Right kidney (tissue), 9 donors: ENCODE results near the gene ETS2.

Source experiments
- DNase-seq: peaks from one replicate; pipeline ENCODE4 v3.0.0-alpha.2; 2016
- long read RNA-seq, 8 donors: transcript quantifications; one replicate each; lab custom pipeline, GENCODE V29; 2026

Gene ETS2
- long read RNA-seq, donor 1, transcript ETS2-202 (10 exons, 3,766 nt), result major isoform, 8 of 14 reads
- long read RNA-seq, donor 1, partial matches to known transcripts, result 6 of 14 reads
- long read RNA-seq, donor 1, other reads (novel, unspliced or antisense), result 0 of 14 reads
- long read RNA-seq, donor 2, partial matches to known transcripts, result 10 of 12 reads
- long read RNA-seq, donor 2, other reads (novel, unspliced or antisense), result 0 of 12 reads
- long read RNA-seq, donor 3, transcript ETS2-202 (10 exons, 3,766 nt), result major isoform, 5 of 25 reads
- long read RNA-seq, donor 3, partial matches to known transcripts, result 20 of 25 reads
- long read RNA-seq, donor 3, other reads (novel, unspliced or antisense), result 0 of 25 reads
- long read RNA-seq, donor 4, transcript ETS2-202 (10 exons, 3,766 nt), result major isoform, 10 of 16 reads
- long read RNA-seq, donor 4, partial matches to known transcripts, result 6 of 16 reads
- long read RNA-seq, donor 4, other reads (novel, unspliced or antisense), result 0 of 16 reads
- long read RNA-seq, donor 5, partial matches to known transcripts, result 7 of 11 reads
- long read RNA-seq, donor 5, other reads (novel, unspliced or antisense), result 0 of 11 reads
- long read RNA-seq, donor 6, transcript ETS2-202 (10 exons, 3,766 nt), result major isoform, 10 of 22 reads
- long read RNA-seq, donor 6, partial matches to known transcripts, result 12 of 22 reads
- long read RNA-seq, donor 6, other reads (novel, unspliced or antisense), result 0 of 22 reads
- long read RNA-seq, donor 7, transcript ETS2-202 (10 exons, 3,766 nt), result major isoform, 11 of 48 reads
- long read RNA-seq, donor 7, partial matches to known transcripts, result 37 of 48 reads
- long read RNA-seq, donor 7, other reads (novel, unspliced or antisense), result 0 of 48 reads
- long read RNA-seq, donor 8, transcript ETS2-202 (10 exons, 3,766 nt), result major isoform, 9 of 9 reads
- long read RNA-seq, donor 8, partial matches to known transcripts, result 0 of 9 reads
- long read RNA-seq, donor 8, other reads (novel, unspliced or antisense), result 0 of 9 reads

DNA sequence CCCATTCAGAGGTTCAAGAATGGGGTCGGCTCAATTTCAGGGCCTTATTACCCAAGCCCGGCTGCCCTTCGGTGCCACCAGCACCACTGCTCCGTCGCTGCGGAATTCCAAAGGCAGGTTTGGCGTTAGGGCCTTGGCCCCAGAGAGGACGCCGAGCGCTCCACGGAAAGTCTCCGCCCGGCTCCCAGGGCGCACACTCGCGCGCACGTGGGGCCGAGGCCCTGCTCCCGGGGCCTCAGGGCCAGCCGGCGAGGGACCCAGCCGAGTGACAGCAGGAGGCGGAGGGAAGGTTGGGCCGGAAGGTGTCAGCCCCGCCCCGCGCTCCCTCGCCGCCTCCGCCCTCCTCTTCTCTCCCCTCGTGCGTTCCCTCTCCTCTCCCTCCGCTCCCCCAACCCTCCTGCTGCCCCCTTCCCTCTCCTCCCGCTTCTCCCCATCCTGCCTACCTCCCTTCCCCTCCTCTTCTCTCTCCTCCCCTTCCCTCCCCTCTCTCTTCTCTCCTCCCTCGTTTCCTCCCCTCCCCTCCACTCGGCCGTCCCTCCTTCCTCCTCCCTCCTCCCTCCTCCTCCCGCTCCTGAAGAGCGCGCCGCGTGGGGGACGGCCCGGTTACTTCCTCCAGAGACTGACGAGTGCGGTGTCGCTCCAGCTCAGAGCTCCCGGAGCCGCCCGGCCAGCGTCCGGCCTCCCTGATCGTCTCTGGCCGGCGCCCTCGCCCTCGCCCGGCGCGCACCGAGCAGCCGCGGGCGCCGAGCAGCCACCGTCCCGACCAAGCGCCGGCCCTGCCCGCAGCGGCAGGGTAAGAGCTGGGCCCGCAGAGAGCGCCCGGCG is at the start of gene ETS2:
Gene ETS2, plus strand, starts transcription at position 602 of the 825 bp plus-strand sequence. CDS start 4,106 bp downstream, outside the sequence.
- peak; percentile 88 for DNase-seq

DNA sequence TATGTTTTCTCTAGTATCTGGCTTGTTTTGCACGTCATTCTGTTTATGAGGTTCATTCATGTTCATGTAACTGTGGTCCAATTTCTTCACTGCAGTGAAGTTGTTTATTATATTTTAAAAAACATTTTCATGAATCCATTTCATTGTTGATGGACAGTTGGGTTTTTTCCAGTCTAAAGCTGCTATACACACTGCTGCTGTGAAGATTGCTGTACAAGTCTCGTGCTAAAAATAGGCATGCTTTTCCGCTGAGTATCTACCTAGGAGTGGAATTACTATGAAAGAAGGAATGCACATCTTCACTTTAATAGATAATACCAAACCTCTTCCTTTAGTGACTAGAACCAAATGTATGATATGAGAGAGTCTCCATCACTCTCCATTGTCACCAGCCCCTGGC is 49.0 kb upstream of the ETS2 start:
- no peak for DNase-seq

DNA sequence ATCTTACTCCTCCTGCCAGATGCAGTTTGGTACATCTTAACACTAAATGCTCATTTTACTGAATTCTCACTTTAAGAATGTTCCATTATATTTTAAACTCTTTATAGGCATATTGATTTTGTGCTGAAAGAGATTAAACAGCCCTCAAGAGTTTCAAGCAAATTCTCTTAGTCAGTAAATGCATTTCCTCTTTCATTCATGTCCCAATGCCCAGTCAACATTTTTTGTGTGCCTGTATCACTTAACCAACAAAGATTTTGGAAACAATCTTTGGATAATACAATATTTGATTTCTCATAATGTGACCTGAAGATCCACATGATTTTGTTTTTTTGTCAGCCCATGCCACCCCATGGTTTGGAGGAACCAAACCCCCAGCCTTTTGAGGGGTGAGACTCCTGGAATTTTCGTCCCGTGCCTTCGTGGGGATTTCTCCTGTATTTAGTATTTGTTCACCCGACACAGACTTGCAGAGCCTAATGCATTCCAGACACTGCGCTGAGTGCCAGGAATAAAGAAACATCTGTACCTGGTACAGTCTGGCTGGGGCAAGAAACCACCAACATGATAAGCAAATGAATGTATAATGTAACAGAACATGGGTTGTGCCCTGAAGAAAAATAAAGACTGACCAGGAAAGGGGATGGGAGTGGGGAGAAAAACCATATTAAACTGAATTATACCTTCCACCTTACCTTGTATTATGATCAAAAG is 47.1 kb upstream of the ETS2 start:
- DNase-seq, result no peak

DNA sequence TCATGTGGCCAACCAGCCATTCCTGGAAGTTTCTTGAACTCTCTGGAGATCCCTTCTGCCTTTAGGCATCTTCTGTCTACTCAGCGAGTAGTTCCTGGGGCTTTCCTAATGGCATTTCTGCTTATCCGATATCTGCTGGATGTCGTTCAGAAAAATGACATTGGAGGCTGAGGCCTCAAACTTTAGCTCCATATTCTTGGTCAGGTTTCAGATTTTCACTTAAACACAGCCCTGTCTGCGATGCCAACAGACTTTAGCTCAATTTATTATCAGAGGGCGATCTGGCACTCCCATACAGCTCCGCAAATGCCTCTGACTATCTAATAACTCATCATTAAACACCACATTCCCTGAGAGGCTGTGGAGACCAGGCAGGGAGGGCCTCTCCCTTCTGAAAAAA is 46.3 kb upstream of the ETS2 start:
- no peak for DNase-seq

DNA sequence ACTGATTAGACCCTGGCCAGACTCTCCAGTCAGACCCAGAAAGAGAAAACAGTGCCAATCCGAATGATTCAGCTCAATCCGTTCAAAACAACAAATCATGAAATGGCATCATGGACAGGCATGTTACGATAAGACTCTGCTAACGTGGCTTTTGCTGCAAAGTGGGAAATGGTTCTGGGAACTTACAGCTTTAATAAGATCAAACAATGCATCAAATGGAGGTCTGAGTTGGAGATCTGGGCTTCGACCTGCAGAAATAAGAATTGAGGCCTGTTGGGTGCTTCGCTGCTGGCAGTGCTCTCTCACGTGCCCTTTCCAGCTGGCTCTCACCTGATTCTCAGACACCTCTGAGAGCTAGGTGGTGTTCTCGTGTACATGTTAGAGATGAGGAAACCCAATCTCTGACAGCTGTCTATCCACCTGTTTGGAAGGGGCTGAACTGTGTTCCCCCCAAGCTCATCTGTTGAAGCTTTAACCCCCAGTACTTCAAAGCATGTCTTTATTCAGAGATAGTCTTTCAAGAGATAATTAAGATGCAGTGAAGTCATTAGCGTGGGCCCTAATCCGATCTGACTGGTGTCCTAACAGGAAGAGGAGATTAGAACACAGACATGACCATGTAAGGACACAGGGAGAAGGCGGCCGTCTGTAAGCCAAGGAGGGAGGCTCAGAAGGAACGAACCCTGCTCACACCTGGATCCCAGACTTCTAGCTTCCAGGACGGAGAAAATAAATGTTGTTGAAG is 45.5 kb upstream of the ETS2 start:
- no peak for DNase-seq

DNA sequence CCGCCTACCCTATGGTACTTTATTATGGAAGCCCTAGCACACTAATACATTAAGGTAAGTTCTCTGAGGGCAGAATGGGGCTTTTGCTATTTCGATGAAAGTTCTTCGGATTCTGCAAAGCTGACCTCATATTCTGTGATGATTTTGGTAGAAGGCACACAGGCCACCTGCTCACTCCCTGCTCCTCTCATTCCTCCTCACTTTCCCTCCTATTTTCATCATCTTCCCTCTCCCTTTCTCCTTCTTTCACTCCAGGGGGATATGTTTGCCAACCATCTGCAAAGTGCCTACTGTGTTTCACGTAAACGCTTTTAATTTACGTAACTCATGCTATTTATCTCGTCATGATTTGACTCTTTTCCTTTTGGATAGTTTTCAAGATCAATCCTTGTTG is 45.0 kb upstream of the ETS2 start:
- DNase-seq, result no peak

DNA sequence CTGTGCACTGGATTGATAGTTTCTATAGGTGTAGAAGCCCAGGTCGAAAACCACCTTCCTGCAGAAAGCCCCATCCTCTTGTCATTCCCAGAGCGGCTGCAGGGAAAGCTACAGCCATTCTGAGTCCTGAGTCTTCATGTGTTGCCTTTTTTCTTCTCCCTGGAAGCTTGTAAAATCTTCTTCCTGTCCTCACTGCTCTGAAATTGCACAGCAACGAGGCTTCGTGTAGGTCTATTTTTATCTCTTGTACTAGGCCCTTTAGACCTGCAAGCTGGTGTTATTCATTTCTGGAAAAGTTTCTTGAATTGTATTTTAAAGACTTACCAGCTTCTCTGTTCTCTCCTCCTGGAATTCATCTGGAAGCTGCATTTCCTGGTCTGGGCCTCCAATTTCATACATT is 44.2 kb upstream of the ETS2 start:
- DNase-seq, result no peak

DNA sequence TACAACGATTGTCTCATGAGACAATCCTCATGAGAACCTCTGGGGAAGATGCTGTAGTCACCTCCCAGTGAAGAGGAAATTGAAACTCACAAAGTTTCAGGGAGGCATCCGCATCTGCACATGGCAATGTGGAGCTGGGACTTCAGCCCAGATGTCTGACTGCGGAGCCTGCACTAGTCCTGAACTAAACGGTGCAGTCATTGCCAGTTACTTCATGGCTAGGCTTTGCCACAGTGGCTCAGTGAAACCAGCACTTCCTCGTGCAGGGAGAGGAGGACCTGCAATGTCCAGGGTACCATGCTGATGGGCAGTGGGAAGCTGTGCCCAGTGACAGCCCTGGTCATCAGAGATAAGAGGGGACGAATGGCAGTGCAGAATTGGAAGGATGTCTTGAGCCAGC is 40.7 kb upstream of the ETS2 start:
- no peak for DNase-seq

DNA sequence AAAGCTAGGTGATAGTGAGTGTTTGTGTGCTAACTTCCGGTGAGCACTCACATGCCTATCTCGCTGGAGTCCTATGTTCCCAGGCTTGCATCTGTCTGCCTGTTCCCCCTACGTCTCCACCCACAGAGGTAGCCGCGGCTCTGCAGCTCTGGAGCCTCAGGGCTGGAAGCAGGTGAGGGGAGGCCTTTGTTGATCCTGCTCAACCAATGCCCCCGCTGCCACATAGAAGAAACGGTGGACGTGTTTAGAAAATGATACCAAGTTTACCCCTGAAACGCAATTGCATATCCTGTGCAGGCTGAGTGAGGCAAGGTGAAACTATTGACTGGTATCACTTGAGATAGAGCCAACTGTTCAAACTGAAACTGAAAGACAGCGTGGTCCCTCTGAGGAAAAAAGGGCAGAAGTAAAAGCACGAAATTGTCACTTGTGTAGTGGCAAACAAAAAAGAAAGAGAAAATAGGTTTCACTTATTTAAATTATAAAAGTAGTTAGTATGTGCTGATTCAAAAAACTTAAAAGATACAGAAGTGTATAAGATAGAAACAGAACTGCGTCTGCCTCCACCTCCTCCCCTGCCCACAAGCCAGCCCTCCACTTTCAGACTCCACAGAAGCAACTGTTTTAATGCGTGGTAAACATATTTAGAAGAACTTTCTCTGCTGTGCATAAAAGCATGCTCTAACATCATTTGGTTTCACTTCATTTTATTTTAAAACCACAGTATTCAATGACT is 38.6 kb upstream of the ETS2 start:
- DNase-seq, result no peak

DNA sequence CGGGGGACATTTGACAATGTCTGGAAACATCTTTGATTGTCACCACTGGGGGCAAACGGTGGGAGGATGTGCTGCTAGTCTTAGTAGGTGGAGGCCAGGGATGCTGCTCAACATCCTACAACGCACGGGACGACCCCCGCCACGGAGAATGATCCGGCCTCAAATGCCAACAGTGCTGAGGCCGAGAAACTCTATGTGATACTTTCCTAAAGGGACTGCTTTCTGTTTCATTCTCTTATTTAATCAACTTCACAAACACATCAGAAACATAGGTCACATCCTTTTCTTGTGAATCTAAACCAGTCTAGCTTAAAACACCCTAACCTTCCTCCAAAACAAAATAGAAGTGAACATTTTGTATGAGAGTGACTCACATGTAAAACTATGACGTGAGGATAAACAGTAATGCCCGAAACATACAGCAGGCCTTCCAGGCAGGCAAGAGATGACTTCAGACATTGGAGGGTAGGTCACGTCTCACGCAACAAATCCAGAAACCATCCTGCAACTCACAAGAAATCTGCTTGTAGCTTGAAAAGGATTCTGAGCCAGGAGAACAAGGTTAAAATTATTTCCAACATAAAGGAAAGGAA is 37.2 kb upstream of the ETS2 start:
- DNase-seq, result no peak

DNA sequence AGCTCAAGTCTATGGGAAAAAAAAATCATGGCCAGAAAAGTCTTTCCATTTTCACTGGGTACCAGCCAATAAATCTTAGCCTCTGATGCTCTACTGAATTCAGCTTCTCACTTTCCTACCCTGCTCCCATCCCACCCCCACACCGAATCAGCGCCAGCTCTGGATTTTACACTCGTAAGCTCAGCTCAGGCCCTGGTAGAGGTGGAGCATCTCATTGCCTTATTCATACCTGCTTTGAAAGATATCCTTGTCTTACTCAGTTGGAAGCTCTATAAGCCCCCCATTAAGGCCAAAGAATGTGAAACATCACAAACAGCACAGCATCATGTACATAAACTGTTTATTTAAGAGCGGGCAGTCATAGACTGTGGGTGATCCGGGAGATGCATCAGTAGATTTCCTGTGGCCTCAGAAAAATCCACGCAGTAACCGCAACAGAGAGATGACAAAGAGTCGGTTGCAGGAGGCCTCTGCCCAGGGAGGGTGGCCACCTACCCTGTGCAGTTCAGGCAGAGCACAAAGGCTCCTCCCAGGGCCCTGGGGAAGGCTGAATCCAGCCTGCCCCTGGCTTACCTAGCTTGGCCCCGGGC is 36.4 kb upstream of the ETS2 start:
- DNase-seq, result no peak

DNA sequence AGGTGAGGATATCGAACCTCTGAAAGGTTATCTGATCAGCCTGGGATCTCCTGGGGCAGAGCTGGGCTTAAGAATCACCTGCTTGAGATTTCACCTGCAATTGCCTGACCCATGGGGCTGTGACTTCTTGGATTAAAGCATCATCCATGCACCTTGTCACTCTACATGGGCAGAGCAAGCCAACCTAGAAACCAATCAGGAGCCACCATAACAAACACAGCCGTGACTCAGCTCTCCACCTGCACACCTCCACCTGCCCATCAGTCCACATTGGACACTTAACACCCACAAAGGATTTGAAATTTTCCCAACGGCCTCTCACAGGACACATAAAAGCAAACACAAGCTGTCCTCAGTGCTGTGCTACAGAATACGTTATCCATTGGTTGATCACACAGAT is 35.1 kb upstream of the ETS2 start:
- no peak for DNase-seq

DNA sequence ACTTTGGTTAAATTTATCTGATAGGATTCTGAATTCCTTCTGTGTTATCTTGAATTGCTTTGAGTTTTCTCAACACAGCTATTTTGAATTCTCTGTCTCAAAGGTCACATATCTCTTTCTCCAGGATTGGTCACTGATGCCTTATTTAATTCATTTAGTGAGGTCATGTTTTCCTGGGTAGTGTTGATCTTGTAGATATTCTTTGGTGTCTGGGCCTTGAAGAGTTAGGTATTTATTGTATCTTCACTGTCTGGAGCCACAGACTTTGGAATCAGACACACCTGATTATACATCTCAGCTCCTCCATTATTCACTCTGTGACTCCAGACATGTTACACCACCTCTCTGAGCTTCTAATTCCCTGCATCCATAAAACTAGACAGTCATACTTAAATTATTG is 34.2 kb upstream of the ETS2 start:
- no peak for DNase-seq

DNA sequence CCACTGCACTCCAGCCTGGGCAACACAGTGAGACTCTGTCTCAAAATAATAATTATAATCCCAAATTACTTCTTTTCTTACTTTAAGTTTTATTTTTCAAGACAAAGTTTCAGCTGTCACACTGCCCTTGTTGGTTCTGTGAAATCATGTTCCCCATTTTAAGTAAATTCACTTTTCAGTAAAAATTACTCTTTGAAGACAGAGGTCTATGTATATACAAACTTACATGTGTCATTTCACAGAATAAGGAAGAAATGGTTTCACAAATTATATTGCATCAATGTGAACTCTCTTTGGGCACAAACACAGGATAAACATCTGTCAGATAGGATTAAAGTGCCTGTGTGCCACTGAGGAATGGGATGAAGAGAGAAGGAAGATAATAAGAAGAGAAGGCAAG is 33.1 kb upstream of the ETS2 start:
- no peak for DNase-seq

DNA sequence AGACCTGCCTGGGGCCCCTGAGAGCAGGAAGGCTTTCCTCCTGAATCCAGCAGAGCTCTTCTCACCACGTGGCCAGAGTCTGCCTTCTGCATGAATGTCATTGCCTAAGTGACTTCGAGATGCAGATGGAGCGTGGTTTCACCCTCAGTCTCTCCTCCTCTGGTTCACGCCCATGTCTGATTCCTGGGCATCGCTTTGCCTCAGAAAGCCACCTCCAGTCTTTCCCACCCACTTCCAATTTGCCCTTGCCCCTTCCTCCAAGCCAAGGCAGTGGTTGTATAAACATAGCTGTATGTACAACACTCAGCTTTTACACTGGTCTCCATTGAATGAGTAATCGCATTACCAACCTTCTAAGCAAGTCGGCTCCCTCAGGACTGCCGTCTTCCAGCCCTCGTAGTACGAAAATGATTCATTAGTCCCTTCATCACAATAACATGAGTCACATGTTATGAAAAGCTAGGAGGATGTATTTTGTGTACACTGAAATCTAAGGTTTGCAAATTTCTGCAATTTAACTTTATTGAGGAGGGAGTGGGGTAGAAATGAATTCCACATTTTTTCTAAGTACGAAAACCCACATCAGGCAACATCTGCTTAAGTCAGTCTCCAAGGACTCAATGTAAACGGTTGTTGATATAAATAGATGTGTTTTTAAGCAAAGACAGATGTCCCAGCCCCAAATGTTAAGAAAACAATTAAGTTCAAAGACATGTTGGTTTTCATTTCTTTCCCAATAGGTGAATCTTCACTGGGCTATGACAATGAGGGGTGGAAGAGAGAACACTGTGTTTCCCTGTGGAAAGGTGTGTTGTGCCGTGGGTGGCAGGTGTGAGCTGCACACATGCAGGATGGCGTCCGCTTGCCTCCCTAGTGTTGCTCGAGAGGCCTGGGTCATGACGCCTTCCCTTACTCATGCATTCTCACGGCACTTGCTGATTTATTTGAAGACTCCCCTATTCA is 32.3 kb upstream of the ETS2 start:
- DNase-seq, result no peak

DNA sequence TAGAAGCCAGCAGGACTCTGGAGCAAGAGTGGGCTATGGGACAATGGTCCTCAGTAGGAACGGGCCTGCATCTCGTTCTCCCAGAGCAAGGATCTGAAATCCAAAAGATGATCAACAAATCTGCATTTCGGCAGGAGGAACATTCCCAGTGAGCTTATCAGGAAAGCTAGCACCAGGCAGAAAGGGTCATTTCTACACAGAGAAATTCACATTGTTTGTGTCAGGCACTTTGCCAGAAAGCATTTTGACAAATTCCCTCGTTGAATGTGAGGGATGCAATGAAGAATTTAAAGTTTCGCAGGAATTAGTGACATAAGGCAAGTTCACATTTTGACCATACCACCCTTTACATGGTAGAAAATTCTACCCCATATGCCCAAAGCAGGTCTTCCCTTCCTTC is 31.6 kb upstream of the ETS2 start:
- no peak for DNase-seq

DNA sequence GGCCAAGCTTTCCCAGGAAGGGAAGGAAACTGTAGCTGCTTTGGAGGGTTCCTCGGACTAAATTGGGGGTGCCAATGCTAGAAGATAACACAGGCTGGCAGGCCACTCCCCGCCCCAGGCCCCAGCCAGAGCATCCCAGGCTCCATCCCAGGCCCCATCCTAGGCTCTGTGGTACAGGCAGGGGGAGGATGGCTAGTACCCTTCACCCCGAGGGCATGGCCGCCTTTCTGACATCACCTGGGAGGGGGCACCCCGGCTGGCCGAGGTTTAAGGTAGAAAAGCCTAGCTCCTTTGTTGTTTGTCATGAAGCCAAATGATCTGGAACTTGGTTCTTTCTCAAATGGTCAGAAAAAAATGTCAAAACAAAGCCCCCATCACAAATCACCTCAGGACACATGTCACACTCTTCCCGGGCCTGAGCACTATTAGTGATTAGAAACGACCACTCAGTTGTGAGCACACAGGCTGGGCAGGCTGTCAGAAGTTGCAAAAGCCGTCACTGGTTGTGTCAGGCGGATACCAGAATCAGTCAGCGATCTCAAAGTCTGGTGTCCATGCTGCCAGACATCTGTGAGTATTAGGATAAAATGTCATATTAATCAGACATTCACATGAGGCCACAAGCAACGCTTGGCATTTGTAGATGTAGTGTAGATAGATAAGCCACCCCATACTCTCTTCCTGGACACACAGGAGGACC is 31.0 kb upstream of the ETS2 start:
- no peak for DNase-seq

DNA sequence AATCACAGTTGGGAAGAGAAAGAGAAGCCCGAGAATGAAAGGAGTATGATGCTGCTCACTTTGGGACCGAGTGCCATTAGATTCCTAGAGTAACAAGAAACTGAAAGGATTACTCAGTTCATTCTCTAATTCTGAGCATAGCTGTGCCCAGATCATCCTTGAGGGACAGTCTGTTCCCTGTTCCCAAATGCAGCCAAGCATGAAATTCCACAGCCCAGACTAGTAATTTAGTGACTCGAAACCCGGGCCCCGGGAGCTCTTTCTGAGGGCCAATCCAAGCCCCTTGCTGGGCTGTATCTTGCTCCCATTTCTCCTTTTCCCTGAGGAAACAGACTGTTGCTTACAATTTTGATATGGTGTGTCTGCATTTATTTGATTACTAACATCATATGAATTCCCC is 30.0 kb upstream of the ETS2 start:
- no peak for DNase-seq
